H1 (cell line): ENCODE data around the gene PPP2R3B. TPM values are rescaled to one million over a fixed set of nuclear protein-coding genes. Genes with fewer than 3 reads are reported as not detected.

Experiments
- CBX5 ChIP-seq: fragments of 300-800, 300-1000 bp; sonication (generic); IDR thresholded peaks from 2 replicates; pipeline ENCODE4 v1.7.1; 2016; ENCODE audit warnings: antibody characterized with exemption, low read length, low read depth
- EP300 ChIP-seq, 2 experiments: IDR thresholded peaks; 1 replicate in 1 of 2; 2 replicates in 1 of 2; pipeline ENCODE4 v1.6.1; 2011 to 2012; ENCODE audit warnings: low read depth in 2 of 2, low read length in 2 of 2, mild to moderate bottlenecking in 2 of 2, borderline replicate concordance in 1 of 2, inconsistent platforms in 1 of 2, moderate library complexity in 1 of 2
- GABPA ChIP-seq: IDR thresholded peaks from 2 replicates; pipeline ENCODE4 v1.6.1; 2011; ENCODE audit warnings: mild to moderate bottlenecking, low read length, moderate library complexity, borderline replicate concordance; ENCODE audit not compliant: insufficient read depth
- POU5F1 ChIP-seq: IDR thresholded peaks from 2 replicates; pipeline ENCODE4 v1.6.1; 2011; ENCODE audit warnings: low read depth, mild to moderate bottlenecking, low read length, moderate library complexity
- RAD21 ChIP-seq, 2 experiments: IDR thresholded peaks in 1 of 2; conservative IDR thresholded peaks in 1 of 2; 2 replicates each; pipeline ENCODE4 v1.6.1; 2011; ENCODE audit warnings: low read depth in 2 of 2, low read length in 2 of 2, improper control_type of control experiment in 1 of 2, inconsistent platforms in 1 of 2, mild to moderate bottlenecking in 1 of 2, moderate library complexity in 1 of 2
- SIN3A ChIP-seq, 2 experiments: IDR thresholded peaks in 1 of 2; conservative IDR thresholded peaks in 1 of 2; 2 replicates each; pipeline ENCODE4 v1.6.1; 2011 to 2012; ENCODE audit warnings: low read length in 2 of 2, improper control_type of control experiment in 1 of 2, low read depth in 1 of 2, mild to moderate bottlenecking in 1 of 2
- USF2 ChIP-seq: IDR thresholded peaks from 2 replicates; pipeline ENCODE4 v1.6.1; 2011; ENCODE audit warnings: low read length, improper control_type of control experiment
- polyA plus RNA-seq, 7 experiments: library from polyadenylated mRNA; depleted of rRNA in 3 of 7; stranded (reverse) in 5 of 7; unstranded in 2 of 7; fragments of >200 nt in 5 of 7; fragments of 200-250 nt in 2 of 7; gene quantifications; 1 replicate in 5 of 7; 2 replicates in 1 of 7; 4 replicates in 1 of 7; pipeline versions ENCODE4 v1.2.1 to v1.2.3, GENCODE V29; 2011 to 2013; ENCODE audit warnings: missing spikeins in 2 of 7, mixed read lengths in 2 of 7
- total RNA-seq: library from RNA; stranded (reverse); fragmentation: NEBNext Ultra II Directional; extraction: Animal tissue kit (Norgen Biotek cat#: 25700); gene quantifications from 2 replicates; pipeline ENCODE4 v1.2.1, GENCODE V29; 2021
- TF ChIP-seq, protein P1 (sequence below), 3 experiments: IDR thresholded peaks; 1 replicate in 2 of 3; 2 replicates in 1 of 3; pipeline versions ENCODE4 v1.5.1 to v1.6.1; 2011; ENCODE audit warnings: low read length in 3 of 3, mild to moderate bottlenecking in 3 of 3, inconsistent platforms in 2 of 3, low read depth in 1 of 3, moderate library complexity in 1 of 3; ENCODE audit not compliant: insufficient read depth in 1 of 3; ENCODE audit errors: control extremely low read depth in 1 of 3

PPP2R3B gene
- total and polyA plus RNA-seq, 2 of the 8 experiments (the other 6 are each of a cell fraction or from before 2014, with no cell fraction given): 47.6 to 86.7 TPM

DNA sequence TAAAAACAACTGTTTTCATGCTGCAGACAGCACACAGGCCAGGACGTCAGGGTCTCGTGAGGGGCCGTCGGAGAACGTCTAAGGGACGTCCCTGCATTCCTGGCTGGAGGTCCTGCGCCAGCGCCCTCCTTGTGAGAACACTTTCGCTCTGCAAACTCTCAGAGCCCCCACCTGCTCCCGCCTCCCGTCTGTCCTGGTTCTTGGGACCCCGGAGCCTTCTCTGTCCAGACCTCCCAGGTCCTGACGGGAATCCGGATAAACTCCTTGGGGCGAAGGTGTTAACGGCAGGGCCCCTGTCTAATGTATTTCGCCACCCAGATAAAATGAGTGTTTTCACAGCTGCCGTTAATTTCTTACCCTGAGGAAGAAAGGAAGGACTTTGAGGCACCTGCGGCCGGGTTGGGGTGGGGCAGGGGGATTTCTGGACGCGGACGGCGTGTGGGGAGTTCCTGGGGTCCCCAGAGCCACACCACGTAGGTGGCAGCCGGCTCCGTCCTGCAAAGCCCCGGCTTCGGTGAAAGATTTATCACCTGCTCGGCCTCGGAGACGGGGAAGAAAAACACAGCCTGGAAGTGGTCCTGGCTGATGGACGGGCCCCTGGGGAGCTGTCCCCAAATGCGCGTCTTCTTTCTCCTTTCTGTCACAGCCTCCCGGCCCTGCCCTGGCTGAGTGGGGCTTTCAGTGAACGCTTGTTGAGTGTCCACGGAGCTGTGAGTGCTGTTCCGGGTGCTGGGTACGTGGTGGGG, 35.1 kb upstream of the PPP2R3B start (continued):
- TF ChIP-seq, protein P1, sequence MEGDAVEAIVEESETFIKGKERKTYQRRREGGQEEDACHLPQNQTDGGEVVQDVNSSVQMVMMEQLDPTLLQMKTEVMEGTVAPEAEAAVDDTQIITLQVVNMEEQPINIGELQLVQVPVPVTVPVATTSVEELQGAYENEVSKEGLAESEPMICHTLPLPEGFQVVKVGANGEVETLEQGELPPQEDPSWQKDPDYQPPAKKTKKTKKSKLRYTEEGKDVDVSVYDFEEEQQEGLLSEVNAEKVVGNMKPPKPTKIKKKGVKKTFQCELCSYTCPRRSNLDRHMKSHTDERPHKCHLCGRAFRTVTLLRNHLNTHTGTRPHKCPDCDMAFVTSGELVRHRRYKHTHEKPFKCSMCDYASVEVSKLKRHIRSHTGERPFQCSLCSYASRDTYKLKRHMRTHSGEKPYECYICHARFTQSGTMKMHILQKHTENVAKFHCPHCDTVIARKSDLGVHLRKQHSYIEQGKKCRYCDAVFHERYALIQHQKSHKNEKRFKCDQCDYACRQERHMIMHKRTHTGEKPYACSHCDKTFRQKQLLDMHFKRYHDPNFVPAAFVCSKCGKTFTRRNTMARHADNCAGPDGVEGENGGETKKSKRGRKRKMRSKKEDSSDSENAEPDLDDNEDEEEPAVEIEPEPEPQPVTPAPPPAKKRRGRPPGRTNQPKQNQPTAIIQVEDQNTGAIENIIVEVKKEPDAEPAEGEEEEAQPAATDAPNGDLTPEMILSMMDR (IDR thresholded peaks at IDR 0.05; ENCODE audit: control extremely low read depth in 1 of 3, insufficient read depth in 1 of 3, low read depth in 1 of 3, low read length in 3 of 3): no peak
- TF ChIP-seq SIN3A (conservative IDR thresholded peaks at IDR 0.05 in 1 of 2, IDR thresholded peaks at IDR 0.05 in 1 of 2; ENCODE audit: low read depth in 1 of 2, low read length in 2 of 2) (no peak), RAD21 (IDR thresholded peaks at IDR 0.05 in 1 of 2, conservative IDR thresholded peaks at IDR 0.05 in 1 of 2; ENCODE audit: low read depth in 2 of 2, low read length in 2 of 2) (no peak), CBX5 (no peak), POU5F1 (no peak), GABPA (no peak), USF2 (no peak), EP300 (IDR thresholded peaks at IDR 0.05; ENCODE audit: borderline replicate concordance in 1 of 2, low read depth in 2 of 2, low read length in 2 of 2) (no peak)
